Caco-2 (cell line): ENCODE data around the gene CALCOCO2. TPM values are rescaled to one million over a fixed set of nuclear protein-coding genes. Genes with fewer than 3 reads are reported as not detected.
A peak's percentile ranks its signal among the peaks of the same experiment; 100 is the strongest.

Experiments
- BruUV-seq: library from RNA; stranded (reverse); fragments of 400-500 nt; replicated peaks from 2 replicates; lab custom pipeline; 2021; lab: Mats Ljungman, UMichigan
- CTCF ChIA-PET: fragments of 300-600 bp; sonication (Branson Sonifier 250); formaldehyde crosslinking; loops from one replicate; lab custom pipeline; 2022; ENCODE audit warnings: antibody characterized with exemption; lab: Charles Lee
- POLR2A ChIA-PET: fragments of 300-600 bp; sonication (Branson Sonifier 250); formaldehyde crosslinking; loops from one replicate; lab custom pipeline; 2022; ENCODE audit warnings: antibody characterized with exemption; lab: Charles Lee
- DNase-seq, 2 experiments: peaks; one replicate each; pipeline versions ENCODE4 v3.0.0 to v3.0.0-alpha.2; 2020 to 2022
- H3K27me3 ChIP-seq: replicated peaks from 2 replicates; pipeline ENCODE4 v1.6.0; 2011; ENCODE audit warnings: low read length; ENCODE audit not compliant: control insufficient read depth, insufficient read depth
- H3K36me3 ChIP-seq: 2 replicates; pipeline ENCODE4 v1.5.1; 2011; ENCODE audit warnings: low read length; ENCODE audit not compliant: control insufficient read depth, insufficient read depth
- H3K4me1 ChIP-seq: fragments of 250-450 bp; sonication (Bioruptor Pico); 2 replicates; pipeline ENCODE4 v1.5.1; 2020; ENCODE audit warnings: mild to moderate bottlenecking
- H3K4me3 ChIP-seq: 2 replicates; pipeline ENCODE4 v1.5.1; 2011; ENCODE audit warnings: low read depth, mild to moderate bottlenecking, control low read depth, low read length
- H3K9me3 ChIP-seq: fragments of 250-450 bp; sonication (Bioruptor Pico); 2 replicates; pipeline ENCODE4 v1.5.1; 2020; ENCODE audit warnings: mild to moderate bottlenecking, moderate library complexity
- H3K27ac Mint-ChIP-seq: one replicate; pipeline ENCODE4 v1.8.0; 2022; ENCODE audit warnings: mixed read lengths; ENCODE audit not compliant: unreplicated experiment
- H3K27me3 Mint-ChIP-seq: one replicate; pipeline ENCODE4 v1.8.0; 2022; ENCODE audit warnings: mixed read lengths; ENCODE audit not compliant: insufficient read depth, unreplicated experiment
- H3K36me3 Mint-ChIP-seq: one replicate; pipeline ENCODE4 v1.8.0; 2022; ENCODE audit warnings: mild to moderate bottlenecking, mixed read lengths; ENCODE audit not compliant: insufficient read depth, unreplicated experiment
- H3K4me1 Mint-ChIP-seq: one replicate; pipeline ENCODE4 v1.8.0; 2022; ENCODE audit warnings: low read depth, mixed read lengths; ENCODE audit not compliant: unreplicated experiment
- H3K4me3 Mint-ChIP-seq: one replicate; pipeline ENCODE4 v1.8.0; 2022; ENCODE audit warnings: mild to moderate bottlenecking, moderate library complexity, mixed read lengths; ENCODE audit not compliant: unreplicated experiment
- H3K9me3 Mint-ChIP-seq: one replicate; pipeline ENCODE4 v1.8.0; 2022; ENCODE audit warnings: mixed read lengths; ENCODE audit not compliant: unreplicated experiment
- intact Hi-C: fragments of 100-400 bp; cut with micrococcal nuclease; formaldehyde crosslinking; loops from one replicate; pipeline ENCODE4 v1.10.0; 2022; ENCODE audit not compliant: unreplicated experiment
- total RNA-seq: library from RNA; stranded (reverse); gene quantifications from 2 replicates; pipeline ENCODE4 v1.2.3, GENCODE V29; 2022
- TF ChIP-seq, protein P1 (sequence below), 2 experiments: fragments of 200-600 bp in 1 of 2; IDR thresholded peaks; 1 replicate in 1 of 2; 2 replicates in 1 of 2; pipeline versions ENCODE4 v1.5.1 to v1.8.0; 2011 to 2022; ENCODE audit warnings: antibody characterized with exemption in 1 of 2, control low read depth in 1 of 2, inconsistent platforms in 1 of 2, low read depth in 1 of 2, low read length in 1 of 2, mild to moderate bottlenecking in 1 of 2, moderate library complexity in 1 of 2; ENCODE audit not compliant: insufficient read depth in 1 of 2, severe bottlenecking in 1 of 2, unreplicated experiment in 1 of 2

CALCOCO2 gene
- total RNA-seq, 1 experiment from 2014 or later, result 233 TPM

DNA sequence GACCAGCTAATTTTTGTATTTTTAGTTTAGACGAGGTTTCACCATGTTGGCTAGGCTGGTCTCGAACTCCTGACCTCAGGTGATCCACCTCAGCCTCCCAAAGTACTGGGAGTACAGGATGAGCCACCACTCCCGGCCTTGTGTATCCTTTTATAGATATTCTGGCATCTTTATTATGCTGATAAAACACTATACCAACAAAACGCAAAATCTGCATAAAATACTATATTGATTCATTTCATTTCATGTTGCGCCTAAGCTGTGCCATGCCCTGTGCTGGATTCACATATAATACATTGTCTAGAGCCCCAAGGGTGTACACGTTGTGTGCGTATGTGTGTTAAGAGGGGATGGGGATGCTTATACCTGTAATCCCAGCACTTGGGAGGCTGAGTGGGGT lies 73.6 kb downstream of the CALCOCO2 start:
- Mint-ChIP-seq H3K4me1 (peaks cover 18% of the 10 kb centered on the region), H3K9me3 (no peaks in the 10 kb centered on the region), H3K27me3 (no peaks in the 10 kb centered on the region), H3K27ac (no peak overlapping the region), H3K36me3 (peaks cover 22% of the 10 kb centered on the region), H3K4me3 (no peak overlapping the region)
- ChIA-PET CTCF (interaction anchor here (0.6 kb wide), 1 partner anchor 119 kb away, joined by 4 read pairs; no protein-coding TSS in a partner anchor), POLR2A (interaction anchor here (0.6 to 3.7 kb wide), 3 partner anchors 12 to 1077 kb away, joined by 7 to 28 read pairs (median 10); partner anchors contain the start of gene ATP5MC1)
- TF ChIP-seq, protein P1, sequence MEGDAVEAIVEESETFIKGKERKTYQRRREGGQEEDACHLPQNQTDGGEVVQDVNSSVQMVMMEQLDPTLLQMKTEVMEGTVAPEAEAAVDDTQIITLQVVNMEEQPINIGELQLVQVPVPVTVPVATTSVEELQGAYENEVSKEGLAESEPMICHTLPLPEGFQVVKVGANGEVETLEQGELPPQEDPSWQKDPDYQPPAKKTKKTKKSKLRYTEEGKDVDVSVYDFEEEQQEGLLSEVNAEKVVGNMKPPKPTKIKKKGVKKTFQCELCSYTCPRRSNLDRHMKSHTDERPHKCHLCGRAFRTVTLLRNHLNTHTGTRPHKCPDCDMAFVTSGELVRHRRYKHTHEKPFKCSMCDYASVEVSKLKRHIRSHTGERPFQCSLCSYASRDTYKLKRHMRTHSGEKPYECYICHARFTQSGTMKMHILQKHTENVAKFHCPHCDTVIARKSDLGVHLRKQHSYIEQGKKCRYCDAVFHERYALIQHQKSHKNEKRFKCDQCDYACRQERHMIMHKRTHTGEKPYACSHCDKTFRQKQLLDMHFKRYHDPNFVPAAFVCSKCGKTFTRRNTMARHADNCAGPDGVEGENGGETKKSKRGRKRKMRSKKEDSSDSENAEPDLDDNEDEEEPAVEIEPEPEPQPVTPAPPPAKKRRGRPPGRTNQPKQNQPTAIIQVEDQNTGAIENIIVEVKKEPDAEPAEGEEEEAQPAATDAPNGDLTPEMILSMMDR (IDR thresholded peaks at IDR 0.05; ENCODE audit: insufficient read depth in 1 of 2, low read depth in 1 of 2, low read length in 1 of 2, severe bottlenecking in 1 of 2, unreplicated experiment in 1 of 2), result no peak
- Histone ChIP-seq H3K4me1 (peaks cover 10% of the 10 kb centered on the region), H3K27me3 (no peaks in the 10 kb centered on the region), H3K4me3 (no peak overlapping the region), H3K36me3 (no peaks in the 10 kb centered on the region), H3K9me3 (no peaks in the 10 kb centered on the region)
- BruUV-seq, result no TSS peak
- intact Hi-C loops, result no loop called here
- no peak for DNase-seq

DNA sequence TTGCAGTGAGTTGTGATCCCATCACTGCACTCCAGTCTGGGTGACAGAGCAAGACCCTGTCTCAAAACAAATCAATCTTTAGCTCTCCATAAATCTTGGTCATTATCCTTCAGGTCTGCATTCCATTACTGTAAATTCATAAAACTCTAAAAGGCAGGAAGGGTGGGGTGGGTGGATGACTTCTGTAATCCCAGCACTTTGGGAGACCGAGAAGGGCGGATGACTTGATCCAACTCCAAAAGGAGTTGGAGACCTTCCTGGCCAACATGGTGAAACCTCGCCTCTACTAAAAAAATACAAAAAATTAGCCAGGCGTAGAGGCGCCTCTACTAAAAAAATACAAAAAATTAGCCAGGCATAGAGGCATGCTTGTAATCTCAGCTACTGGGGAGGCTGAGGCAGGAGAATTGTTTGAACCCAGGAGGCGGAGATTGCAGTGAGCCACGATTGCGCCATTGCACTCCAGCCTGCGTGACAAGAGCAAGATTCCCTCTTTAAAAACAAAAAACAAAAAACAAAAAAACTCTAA lies 75.2 kb downstream of the CALCOCO2 start:
- peaks cover 24% of the 10 kb centered on the region for H3K4me1 ChIP-seq
- H3K27me3 ChIP-seq, result no peaks in the 10 kb centered on the region
- Mint-ChIP-seq H3K9me3 (no peaks in the 10 kb centered on the region), H3K27ac (no peak overlapping the region), H3K36me3 (peaks cover 35% of the 10 kb centered on the region), H3K4me3 (no peak overlapping the region), H3K4me1 (peaks cover 35% of the 10 kb centered on the region), H3K27me3 (no peaks in the 10 kb centered on the region)
- intact Hi-C loops, result no loop called here
- DNase-seq, result no peak
- no TSS peak for BruUV-seq
- H3K9me3 ChIP-seq, result no peaks in the 10 kb centered on the region
- H3K4me3 ChIP-seq, result no peak overlapping the region
- ChIA-PET POLR2A (interaction anchor here (0.6 to 1.8 kb wide), 2 partner anchors 12 to 13 kb away, joined by 4 to 5 read pairs; partner anchors contain the start of gene ATP5MC1), CTCF (interaction anchor here (0.6 kb wide), 1 partner anchor 19 kb away, joined by 5 read pairs; no protein-coding TSS in a partner anchor)
- peaks cover 2% of the 10 kb centered on the region; the same call in 1 of the 2 replicates for H3K36me3 ChIP-seq
- TF ChIP-seq, protein P1 (IDR thresholded peaks at IDR 0.05; ENCODE audit: insufficient read depth in 1 of 2, low read depth in 1 of 2, low read length in 1 of 2, severe bottlenecking in 1 of 2, unreplicated experiment in 1 of 2), result no peak

DNA sequence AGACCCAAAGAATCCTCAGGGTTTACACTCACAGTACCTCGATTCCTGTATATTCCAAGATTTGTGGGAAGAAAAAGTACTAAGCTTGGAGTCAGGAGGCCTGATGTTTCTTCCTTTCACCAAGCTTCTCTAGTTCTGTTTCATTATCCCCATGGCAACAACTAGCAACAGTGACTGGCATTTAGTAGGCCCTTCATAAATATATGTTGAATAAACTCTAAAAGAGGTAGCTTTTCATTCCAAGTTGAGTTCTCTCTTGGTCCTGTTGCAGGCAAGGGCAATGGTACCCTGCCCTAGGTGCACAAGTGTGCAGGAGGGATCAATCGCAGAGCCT lies 76.8 kb downstream of the CALCOCO2 start:
- intact Hi-C loops, result loop anchor here (1.0 to 2.0 kb wide), 4 partner anchors 15 to 89 kb away; partner anchors contain the start of gene ATP5MC1
- POLR2A ChIA-PET, result interaction anchor here (0.6 to 2.9 kb wide), 8 partner anchors 14 to 685 kb away, joined by 3 to 64 read pairs (median 4); partner anchors contain the start of genes ATP5MC1 and SNF8
- DNase-seq, result no peak
- H3K36me3 ChIP-seq, result peaks cover 4% of the 10 kb centered on the region
- peak overlapping the region; percentile 95 for H3K27ac Mint-ChIP-seq
- BruUV-seq, result TSS peak; percentile 83
- H3K9me3 Mint-ChIP-seq, result no peaks in the 10 kb centered on the region
- no peaks in the 10 kb centered on the region for H3K9me3 ChIP-seq
- no peaks in the 10 kb centered on the region for H3K27me3 Mint-ChIP-seq
- no peaks in the 10 kb centered on the region for H3K27me3 ChIP-seq
- peaks cover 51% of the 10 kb centered on the region for H3K36me3 Mint-ChIP-seq
- CTCF ChIA-PET, result interaction anchor here (0.6 to 2.9 kb wide), 8 partner anchors 15 to 585 kb away, joined by 3 to 21 read pairs (median 6); partner anchors contain the start of gene ATP5MC1
- TF ChIP-seq, protein P1 (IDR thresholded peaks at IDR 0.05; ENCODE audit: insufficient read depth in 1 of 2, low read depth in 1 of 2, low read length in 1 of 2, severe bottlenecking in 1 of 2, unreplicated experiment in 1 of 2), result no peak
- peaks cover 27% of the 10 kb centered on the region for H3K4me1 ChIP-seq
- peak overlapping the region; percentile 89 for H3K4me3 Mint-ChIP-seq
- H3K4me3 ChIP-seq, result peak overlapping the region; percentile 94
- peaks cover 42% of the 10 kb centered on the region for H3K4me1 Mint-ChIP-seq
